Vagina (tissue), 2 donors: Measurements from ENCODE around the gene GBA3.

Experiments used
- POLR2A ChIP-seq, 2 donors: fragments of 450-650 bp; IDR thresholded peaks; one replicate each; pipeline ENCODE4 v1.6.1; 2017; ENCODE audit warnings: antibody characterized with exemption in 2 of 2, mild to moderate bottlenecking in 2 of 2, moderate library complexity in 2 of 2
- POLR2AphosphoS5 ChIP-seq, 2 donors: sonication (generic); formaldehyde crosslinking; IDR thresholded peaks; one replicate each; pipeline ENCODE4 v1.9.0; 2017; ENCODE audit warnings: antibody characterized with exemption in 2 of 2, mild to moderate bottlenecking in 2 of 2, low read depth in 1 of 2; ENCODE audit not compliant: insufficient read depth in 1 of 2
- TF ChIP-seq, protein P1 (sequence below), 3 experiments: fragments of 450-650 bp in 2 of 3; fragments of 200-600 bp in 1 of 3; sonication (generic) in 1 of 3; IDR thresholded peaks; one replicate each; pipeline ENCODE4 v1.5.1; 2017 to 2019; ENCODE audit warnings: antibody characterized with exemption in 3 of 3, mild to moderate bottlenecking in 2 of 3, moderate library complexity in 2 of 3

DNA sequence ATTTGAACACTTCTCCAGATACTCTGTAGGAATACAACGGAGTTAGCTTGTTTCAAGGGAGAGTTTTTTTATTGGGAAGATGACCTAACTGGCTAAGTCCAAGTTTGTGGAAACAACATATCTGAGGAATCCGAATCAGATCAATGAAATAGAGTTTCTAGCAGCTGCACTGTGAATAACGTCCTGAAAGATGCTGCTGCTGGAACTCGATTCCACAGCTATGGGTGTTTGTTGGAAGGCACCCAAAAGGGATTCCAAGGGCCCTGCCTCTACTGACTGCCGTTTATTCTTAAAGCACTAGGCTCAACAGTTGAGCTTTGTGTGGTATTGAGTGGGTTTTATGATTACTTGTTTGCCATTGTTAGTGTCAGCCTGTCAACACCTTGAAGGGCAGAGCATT is 6.6 kb upstream of the GBA3 start:
- TF ChIP-seq, protein P1, sequence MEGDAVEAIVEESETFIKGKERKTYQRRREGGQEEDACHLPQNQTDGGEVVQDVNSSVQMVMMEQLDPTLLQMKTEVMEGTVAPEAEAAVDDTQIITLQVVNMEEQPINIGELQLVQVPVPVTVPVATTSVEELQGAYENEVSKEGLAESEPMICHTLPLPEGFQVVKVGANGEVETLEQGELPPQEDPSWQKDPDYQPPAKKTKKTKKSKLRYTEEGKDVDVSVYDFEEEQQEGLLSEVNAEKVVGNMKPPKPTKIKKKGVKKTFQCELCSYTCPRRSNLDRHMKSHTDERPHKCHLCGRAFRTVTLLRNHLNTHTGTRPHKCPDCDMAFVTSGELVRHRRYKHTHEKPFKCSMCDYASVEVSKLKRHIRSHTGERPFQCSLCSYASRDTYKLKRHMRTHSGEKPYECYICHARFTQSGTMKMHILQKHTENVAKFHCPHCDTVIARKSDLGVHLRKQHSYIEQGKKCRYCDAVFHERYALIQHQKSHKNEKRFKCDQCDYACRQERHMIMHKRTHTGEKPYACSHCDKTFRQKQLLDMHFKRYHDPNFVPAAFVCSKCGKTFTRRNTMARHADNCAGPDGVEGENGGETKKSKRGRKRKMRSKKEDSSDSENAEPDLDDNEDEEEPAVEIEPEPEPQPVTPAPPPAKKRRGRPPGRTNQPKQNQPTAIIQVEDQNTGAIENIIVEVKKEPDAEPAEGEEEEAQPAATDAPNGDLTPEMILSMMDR (IDR thresholded peaks at IDR 0.05), result no peak
- no peak for TF ChIP-seq POLR2A (IDR thresholded peaks at IDR 0.05)
- no peak for TF ChIP-seq POLR2AphosphoS5 (IDR thresholded peaks at IDR 0.05; ENCODE audit: insufficient read depth in 1 of 2, low read depth in 1 of 2)
